HepG2 (cell line): Measurements from ENCODE around the gene CRKL. TPM values are rescaled to one million over a fixed set of nuclear protein-coding genes. Genes with fewer than 3 reads are reported as not detected.

ENCODE experiments used
- AGO1 ChIP-seq: fragments of 200-400 bp; formaldehyde crosslinking; IDR thresholded peaks from 2 replicates; pipeline ENCODE4 v1.6.1; 2017; ENCODE audit warnings: mild to moderate bottlenecking, low read depth, low read length, moderate library complexity; ENCODE audit not compliant: poor library complexity, severe bottlenecking
- ATAD3A ChIP-seq: sonication (generic); formaldehyde crosslinking; IDR thresholded peaks from 2 replicates; pipeline ENCODE4 v1.4.0; 2020; ENCODE audit warnings: missing genetic modification reagents
- DPF2 ChIP-seq: sonication (generic); formaldehyde crosslinking; IDR thresholded peaks from 2 replicates; pipeline ENCODE4 v1.4.0; 2020; ENCODE audit warnings: mild to moderate bottlenecking, low read depth, missing genetic modification reagents, borderline replicate concordance
- GATA4 ChIP-seq: sonication (generic); IDR thresholded peaks from 2 replicates; pipeline ENCODE4 v1.6.1; 2016; ENCODE audit warnings: antibody characterized with exemption, low read depth, borderline replicate concordance
- HDAC1 ChIP-seq: sonication (generic); formaldehyde crosslinking; IDR thresholded peaks from 2 replicates; pipeline ENCODE4 v1.5.1; 2020; ENCODE audit warnings: mild to moderate bottlenecking, missing genetic modification reagents
- HDAC2 ChIP-seq: sonication (generic); formaldehyde crosslinking; IDR thresholded peaks from 2 replicates; pipeline ENCODE4 v1.4.0; 2020; ENCODE audit warnings: missing genetic modification reagents
- HNRNPUL1 ChIP-seq: fragments of 200-400 bp; formaldehyde crosslinking; IDR thresholded peaks from 2 replicates; pipeline ENCODE4 v1.6.1; 2017; ENCODE audit warnings: low read depth, mild to moderate bottlenecking, low read length, moderate library complexity
- KLF9 ChIP-seq: IDR thresholded peaks from 2 replicates; pipeline ENCODE4 v1.6.1; 2016; ENCODE audit warnings: low read depth
- KMT2A ChIP-seq: sonication (generic); formaldehyde crosslinking; IDR thresholded peaks from 2 replicates; pipeline ENCODE4 v1.4.0; 2020; ENCODE audit warnings: missing genetic modification reagents
- PBX2 ChIP-seq: IDR thresholded peaks from 2 replicates; pipeline ENCODE4 v1.6.1; 2016; ENCODE audit warnings: control low read depth
- RBM39 ChIP-seq: fragments of 200-400 bp; formaldehyde crosslinking; IDR thresholded peaks from one replicate; pipeline ENCODE4 v1.6.1; 2018; ENCODE audit warnings: antibody characterized with exemption, mild to moderate bottlenecking, low read depth, low read length; ENCODE audit not compliant: poor library complexity, severe bottlenecking
- SNAPC4 ChIP-seq: sonication (generic); formaldehyde crosslinking; IDR thresholded peaks from 2 replicates; pipeline ENCODE4 v1.4.0; 2020; ENCODE audit warnings: mild to moderate bottlenecking, missing genetic modification reagents
- THYN1 ChIP-seq: sonication (generic); formaldehyde crosslinking; IDR thresholded peaks from 2 replicates; pipeline ENCODE4 v1.8.1; 2023; ENCODE audit warnings: low read depth, mild to moderate bottlenecking, moderate library complexity, missing genetic modification reagents, borderline replicate concordance
- ZFP90 ChIP-seq: sonication (generic); formaldehyde crosslinking; IDR thresholded peaks from 2 replicates; pipeline ENCODE4 v1.8.0; 2022; ENCODE audit warnings: missing genetic modification reagents, mild to moderate bottlenecking, inconsistent platforms, borderline replicate concordance
- ZNF296 ChIP-seq: sonication (generic); formaldehyde crosslinking; conservative IDR thresholded peaks from 2 replicates; pipeline ENCODE4 v1.5.0; 2020; ENCODE audit warnings: mild to moderate bottlenecking, missing genetic modification reagents
- ZNF333 ChIP-seq: sonication (generic); formaldehyde crosslinking; IDR thresholded peaks from 2 replicates; pipeline ENCODE4 v1.4.0; 2020; ENCODE audit warnings: mild to moderate bottlenecking, missing genetic modification reagents, borderline replicate concordance
- ZNF512 ChIP-seq: sonication (generic); formaldehyde crosslinking; IDR thresholded peaks from 2 replicates; pipeline ENCODE4 v1.4.0; 2020; ENCODE audit warnings: mild to moderate bottlenecking, missing genetic modification reagents
- ZNF639 ChIP-seq: conservative IDR thresholded peaks from 2 replicates; pipeline ENCODE4 v1.6.1; 2018; ENCODE audit warnings: missing genetic modification reagents
- ZNF720 ChIP-seq: sonication (generic); formaldehyde crosslinking; IDR thresholded peaks from 2 replicates; pipeline ENCODE4 v1.4.0; 2020; ENCODE audit warnings: missing genetic modification reagents
- ZNF749 ChIP-seq: sonication (generic); formaldehyde crosslinking; IDR thresholded peaks from 2 replicates; pipeline ENCODE4 v1.8.0; 2022; ENCODE audit warnings: mild to moderate bottlenecking, missing genetic modification reagents, moderate library complexity, borderline replicate concordance
- polyA plus RNA-seq, 8 experiments: library from polyadenylated mRNA; depleted of rRNA in 3 of 8; stranded (reverse) in 7 of 8; unstranded in 1 of 8; fragments of >200 nt; fragmentation: Illumina TruSeq in 4 of 8; extraction: Trizol in 4 of 8; gene quantifications; 2 replicates each; pipeline versions ENCODE4 v1.2.1 to v1.2.3, GENCODE V29; 2011 to 2016; ENCODE audit warnings: low read depth in 4 of 8, missing spikeins in 1 of 8, mixed read lengths in 1 of 8; ENCODE audit not compliant: insufficient read depth in 1 of 8
- total RNA-seq, 5 experiments: library from RNA; depleted of rRNA; stranded (reverse); fragments of >200 nt; fragmentation: Illumina TruSeq; extraction: Trizol; gene quantifications; 2 replicates each; pipeline ENCODE4 v1.2.3, GENCODE V29; 2016; ENCODE audit warnings: low read depth in 1 of 5

CRKL gene
- total and polyA plus RNA-seq, 2 of the 13 experiments (the other 11 are each of a cell fraction or from before 2014, with no cell fraction given): 37.4 to 60.6 TPM

GRCh38 chr22:20981787-20982562, 64.8 kb downstream of the CRKL start, which contains the start of gene LZTR1 (continued):
- TF ChIP-seq ZNF512 (no peak), AGO1 (peak; percentile 96), GATA4 (0 out of 2 replicates have a peak, but pooled peaks have one; percentile 50), KLF9 (CRISPR knock-in tag) (no peak), HNRNPUL1 (no peak), DPF2 (no peak; the same call in 1 of the 2 replicates), THYN1 (CRISPR knock-in tag) (no peak), ZNF296 (no peak), ZNF639 (peak; percentile 88), ZNF749 (CRISPR knock-in tag) (peak; percentile 81; the same call in 1 of the 2 replicates), RBM39 (peak; percentile 91), ZNF333 (CRISPR knock-in tag) (peak; percentile 98), ZNF720 (CRISPR knock-in tag) (no peak), SNAPC4 (CRISPR knock-in tag) (peak; percentile 83), ATAD3A (CRISPR knock-in tag) (no peak), ZFP90 (peak; percentile 96; the same call in 1 of the 2 replicates), KMT2A (peak; percentile 83), HDAC2 (CRISPR knock-in tag) (peak; percentile 74), HDAC1 (CRISPR knock-in tag) (peak; percentile 89), PBX2 (CRISPR knock-in tag) (no peak)
